Left forelimb (tissue), 1 donor: ENCODE data around the gene PAK4.
"Not testable (repeated sequence)": the region's sequence is repeated elsewhere in the genome, so short reads cannot be mapped to it uniquely, and the experiment has no call there.

Source experiments
- DNase-seq: peaks from one replicate; pipeline ENCODE4 v3.0.0-alpha.2; 2018; ENCODE audit warnings: low spot score

PAK4 gene

GRCh38 chr19:39100500-39101166 is 25.0 kb upstream of the PAK4 start:
- DNase-seq, result no peak

GRCh38 chr19:39103151-39103550 is 22.4 kb upstream of the PAK4 start:
- DNase-seq, result no peak

- no peak for DNase-seq
Observed at GRCh38 chr19:39104186-39104596, 21.4 kb upstream of the PAK4 start.

- DNase-seq, result no peak
Observed at GRCh38 chr19:39106194-39106593, 19.4 kb upstream of the PAK4 start.

- DNase-seq, result no peak
Observed at GRCh38 chr19:39109641-39110040, 15.9 kb upstream of the PAK4 start.

- DNase-seq, result no peak
Observed at GRCh38 chr19:39110263-39110967, 15.2 kb upstream of the PAK4 start.

GRCh38 chr19:39111593-39112199 is 13.9 kb upstream of the PAK4 start:
- DNase-seq, result no peak

GRCh38 chr19:39112338-39112890 is 13.2 kb upstream of the PAK4 start:
- DNase-seq, result no peak

- DNase-seq, result no peak
Observed at GRCh38 chr19:39113199-39113598, 12.4 kb upstream of the PAK4 start.

- no peak for DNase-seq
Observed at GRCh38 chr19:39115105-39115847, 10.3 kb upstream of the PAK4 start.

- DNase-seq, result not testable (repeated sequence)
Observed at GRCh38 chr19:39117023-39117422, 8.6 kb upstream of the PAK4 start.

GRCh38 chr19:39119830-39120229 is 5.8 kb upstream of the PAK4 start:
- no peak for DNase-seq

GRCh38 chr19:39122934-39123731 is 2.5 kb upstream of the PAK4 start:
- no peak for DNase-seq

- DNase-seq, result no peak
Observed at GRCh38 chr19:39124136-39124764, 1.3 kb upstream of the PAK4 start.

- DNase-seq, result no peak
Observed at GRCh38 chr19:39125199-39125553, 410 bp upstream of the PAK4 start.

GRCh38 chr19:39126312-39127187 is 964 bp downstream of the PAK4 start:
- DNase-seq, result no peak

GRCh38 chr19:39127812-39128515 is 2.4 kb downstream of the PAK4 start:
- DNase-seq, result no peak

- no peak for DNase-seq
Observed at GRCh38 chr19:39128516-39129079, 3.0 kb downstream of the PAK4 start.

GRCh38 chr19:39129116-39129515 is 3.5 kb downstream of the PAK4 start:
- DNase-seq, result no peak
